ENCODE data around the gene TLR1. TPM values are rescaled to one million over a fixed set of nuclear protein-coding genes. Genes with fewer than 3 reads are reported as not detected.

Gene TLR1
- total RNA-seq, 4 donors from 2014 or later, result 2.5 to 11.3 (median 10.3) TPM

DNA sequence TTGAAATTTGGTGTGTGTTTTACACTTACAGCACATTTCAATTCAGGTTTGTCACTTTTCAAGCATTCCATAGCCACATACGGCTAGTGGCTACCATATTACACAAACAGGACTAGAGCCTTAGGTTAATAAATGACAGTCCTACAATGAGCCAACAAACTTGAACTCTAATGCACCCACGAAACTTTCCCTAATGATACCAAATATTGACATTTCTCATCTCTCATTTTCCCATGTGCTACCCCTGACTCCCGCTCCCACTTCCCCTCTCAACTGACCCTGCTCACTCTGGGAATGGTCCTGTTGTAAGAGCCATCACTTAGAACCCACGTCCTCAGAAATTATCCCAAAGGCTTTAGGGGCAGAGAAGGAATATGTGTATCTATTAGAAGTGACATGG lies 16.9 kb downstream of the TLR1 start:
- no peaks in the 10 kb centered on the region for H3K27me3 ChIP-seq
- H3K27ac ChIP-seq, result no peak overlapping the region
- peaks cover 0 to 12% (median 0%) of the 10 kb centered on the region in 3 donors for H3K4me1 ChIP-seq
- no peak for DNase-seq
- H3K9me3 ChIP-seq, result no peaks in the 10 kb centered on the region
- TF ChIP-seq POLR2A (IDR thresholded peaks at IDR 0.05), result no peak
- TF ChIP-seq, protein P1, sequence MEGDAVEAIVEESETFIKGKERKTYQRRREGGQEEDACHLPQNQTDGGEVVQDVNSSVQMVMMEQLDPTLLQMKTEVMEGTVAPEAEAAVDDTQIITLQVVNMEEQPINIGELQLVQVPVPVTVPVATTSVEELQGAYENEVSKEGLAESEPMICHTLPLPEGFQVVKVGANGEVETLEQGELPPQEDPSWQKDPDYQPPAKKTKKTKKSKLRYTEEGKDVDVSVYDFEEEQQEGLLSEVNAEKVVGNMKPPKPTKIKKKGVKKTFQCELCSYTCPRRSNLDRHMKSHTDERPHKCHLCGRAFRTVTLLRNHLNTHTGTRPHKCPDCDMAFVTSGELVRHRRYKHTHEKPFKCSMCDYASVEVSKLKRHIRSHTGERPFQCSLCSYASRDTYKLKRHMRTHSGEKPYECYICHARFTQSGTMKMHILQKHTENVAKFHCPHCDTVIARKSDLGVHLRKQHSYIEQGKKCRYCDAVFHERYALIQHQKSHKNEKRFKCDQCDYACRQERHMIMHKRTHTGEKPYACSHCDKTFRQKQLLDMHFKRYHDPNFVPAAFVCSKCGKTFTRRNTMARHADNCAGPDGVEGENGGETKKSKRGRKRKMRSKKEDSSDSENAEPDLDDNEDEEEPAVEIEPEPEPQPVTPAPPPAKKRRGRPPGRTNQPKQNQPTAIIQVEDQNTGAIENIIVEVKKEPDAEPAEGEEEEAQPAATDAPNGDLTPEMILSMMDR (IDR thresholded peaks at IDR 0.05), result no peak
- 72 to 74% methylated on average over 3 to 4 of the region's 4 CpGs for WGBS, 2 donors
- H3K36me3 ChIP-seq, result no peaks in the 10 kb centered on the region
- intact Hi-C loops (cut with DNase I), result no loop called here
- no peak overlapping the region for H3K4me3 ChIP-seq

DNA sequence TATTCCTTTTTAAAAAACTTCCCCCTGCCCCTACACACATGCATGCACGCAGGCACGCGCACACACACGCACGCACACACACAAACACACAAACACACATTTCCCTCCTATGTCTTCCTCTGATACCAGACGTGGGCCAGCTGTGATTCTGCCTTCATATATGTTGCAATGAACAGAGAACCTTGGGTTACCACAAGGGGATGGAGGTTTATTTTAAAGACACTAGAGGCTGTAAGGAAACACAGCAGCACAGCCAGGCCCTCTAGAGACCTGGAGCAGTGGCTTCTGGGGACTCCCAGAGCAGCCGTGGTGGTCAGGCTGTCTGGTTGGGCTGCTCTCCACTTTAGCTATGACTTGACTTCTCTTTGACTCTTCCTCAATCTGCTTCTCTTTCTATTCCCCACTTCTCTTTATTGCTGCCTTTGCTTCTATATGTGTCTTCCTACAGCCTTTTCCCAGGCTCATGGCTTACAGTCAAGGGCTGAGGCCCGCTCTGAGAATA lies 18.6 kb downstream of the TLR1 start:
- Histone ChIP-seq H3K27me3 (no peaks in the 10 kb centered on the region), H3K27ac (peak overlapping the region in 2 of 4 donors; percentile 1 to 16), H3K4me3 (no peak overlapping the region), H3K36me3 (no peaks in the 10 kb centered on the region), H3K4me1 (peaks cover 0 to 13% (median 0%) of the 10 kb centered on the region in 3 donors), H3K9me3 (no peaks in the 10 kb centered on the region)
- intact Hi-C loops (cut with DNase I), result no loop called here
- no peak for DNase-seq
- 72 to 85% methylated on average over 8 of the region's 8 CpGs for WGBS, 2 donors
- TF ChIP-seq, protein P1 (IDR thresholded peaks at IDR 0.05), result no peak
- TF ChIP-seq POLR2A (IDR thresholded peaks at IDR 0.05), result no peak

DNA sequence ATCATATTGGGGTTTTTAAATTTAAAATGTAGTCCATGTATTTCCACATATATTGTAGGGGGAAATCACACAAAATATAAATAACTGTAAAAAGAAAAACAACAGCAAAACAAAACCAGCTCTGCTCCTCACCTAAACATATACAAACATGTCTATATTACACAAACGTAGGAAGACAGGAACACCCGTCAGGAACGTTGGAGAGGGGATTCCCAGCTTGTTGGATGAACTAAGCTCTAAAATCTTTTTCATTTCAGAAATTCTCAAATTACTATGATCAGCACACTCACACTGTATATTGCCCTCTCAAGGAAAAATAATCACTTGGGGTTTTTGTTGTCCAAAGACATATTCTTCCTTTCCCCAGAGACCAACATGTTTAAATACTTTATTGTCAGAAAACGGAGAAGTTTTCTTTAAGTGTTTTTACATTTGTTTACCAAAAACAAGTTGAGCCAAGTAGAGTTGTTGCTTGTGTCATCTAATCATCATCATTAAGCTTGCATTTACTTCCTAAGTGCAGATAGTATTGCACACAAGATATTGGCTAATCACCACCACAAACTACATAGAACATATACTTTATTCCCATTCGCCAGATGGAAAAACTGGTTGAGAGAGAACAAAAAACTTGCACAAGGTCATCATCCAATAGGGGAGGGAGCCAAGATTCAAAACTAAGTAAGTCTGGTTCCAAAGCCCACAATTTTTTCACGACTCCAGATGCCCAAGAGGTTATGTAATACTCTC lies 19.4 kb downstream of the TLR1 start:
- no peak for DNase-seq
- WGBS, 2 donors, result 31 to 37% methylated on average over 6 of the region's 6 CpGs
- Histone ChIP-seq H3K36me3 (no peaks in the 10 kb centered on the region), H3K4me3 (no peak overlapping the region), H3K4me1 (peaks cover 0 to 13% (median 0%) of the 10 kb centered on the region in 3 donors), H3K27ac (peak overlapping the region in 1 of 4 donors; percentile 1), H3K9me3 (no peaks in the 10 kb centered on the region), H3K27me3 (no peaks in the 10 kb centered on the region)
- intact Hi-C loops (cut with DNase I), result no loop called here
- no peak for TF ChIP-seq POLR2A (IDR thresholded peaks at IDR 0.05)
- TF ChIP-seq, protein P1 (IDR thresholded peaks at IDR 0.05), result no peak

DNA sequence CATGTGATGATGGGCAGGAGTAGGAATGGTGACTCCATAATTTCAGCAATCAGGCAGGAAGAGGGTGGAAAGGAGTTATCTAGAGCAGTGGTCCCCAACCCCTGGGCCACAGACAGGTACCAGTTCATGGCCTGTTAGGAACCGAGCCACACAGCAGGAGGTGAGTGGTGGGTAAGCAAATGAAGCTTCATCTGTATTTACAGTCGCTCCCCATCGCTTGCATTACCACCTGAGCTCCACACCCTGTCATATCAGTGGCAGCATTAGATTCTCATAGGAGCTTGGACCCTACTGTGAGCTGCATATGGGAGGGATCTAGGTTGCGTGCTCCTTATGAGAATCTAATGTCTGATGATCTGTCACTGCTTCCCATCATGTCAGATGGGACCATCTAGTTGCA lies 20.4 kb downstream of the TLR1 start:
- intact Hi-C loops (cut with DNase I), result no loop called here
- H3K4me3 ChIP-seq, result no peak overlapping the region
- H3K4me1 ChIP-seq, result peaks cover 0 to 13% (median 0%) of the 10 kb centered on the region in 3 donors
- no peak overlapping the region for H3K27ac ChIP-seq
- no peaks in the 10 kb centered on the region for H3K9me3 ChIP-seq
- no peaks in the 10 kb centered on the region for H3K27me3 ChIP-seq
- 89 to 95% methylated on average over 4 of the region's 4 CpGs for WGBS, 2 donors
- no peak for TF ChIP-seq POLR2A (IDR thresholded peaks at IDR 0.05)
- TF ChIP-seq, protein P1 (IDR thresholded peaks at IDR 0.05), result no peak
- H3K36me3 ChIP-seq, result no peaks in the 10 kb centered on the region
- DNase-seq, result no peak

DNA sequence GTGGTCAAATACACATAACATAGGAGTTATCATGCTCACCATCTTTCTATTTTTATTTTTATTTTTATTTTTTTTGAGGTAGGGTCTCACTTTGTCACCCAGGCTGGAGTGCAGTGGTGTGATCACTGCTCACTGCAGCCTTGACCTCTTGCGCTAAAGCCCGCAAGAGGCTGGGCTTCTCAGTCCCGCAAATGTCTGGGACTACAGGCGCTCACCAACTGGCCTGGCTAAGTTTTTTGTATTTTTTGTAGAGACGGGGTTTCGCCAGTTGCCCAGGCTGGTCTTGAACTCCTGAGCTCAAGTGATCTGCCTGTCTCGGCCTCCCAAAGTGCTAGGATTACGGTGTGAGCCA lies 21.5 kb downstream of the TLR1 start:
- DNase-seq, result no peak
- Histone ChIP-seq H3K36me3 (no peaks in the 10 kb centered on the region), H3K27me3 (no peaks in the 10 kb centered on the region), H3K4me1 (peaks cover 0 to 7% (median 0%) of the 10 kb centered on the region in 3 donors), H3K9me3 (no peaks in the 10 kb centered on the region), H3K27ac (no peak overlapping the region), H3K4me3 (no peak overlapping the region)
- intact Hi-C loops (cut with DNase I), result no loop called here
- WGBS, 2 donors, result 81 to 85% methylated on average over 7 to 8 of the region's 8 CpGs
- TF ChIP-seq, protein P1 (IDR thresholded peaks at IDR 0.05), result no peak
- no peak for TF ChIP-seq POLR2A (IDR thresholded peaks at IDR 0.05)

Measured in esophagus squamous epithelium (tissue), 5 donors.